K562 (cell line): ENCODE data around the gene SLC28A3. TPM values are rescaled to one million over a fixed set of nuclear protein-coding genes. Genes with fewer than 3 reads are reported as not detected.

ENCODE experiments used
- DEAF1 ChIP-seq: fragments of 450-650 bp; formaldehyde crosslinking; IDR thresholded peaks from 2 replicates; pipeline ENCODE4 v1.4.0; 2020; ENCODE audit warnings: mild to moderate bottlenecking, moderate library complexity
- PHF8 ChIP-seq: fragments of 200-600 bp; sonication (generic); IDR thresholded peaks from 2 replicates; pipeline ENCODE4 v1.6.1; 2012; ENCODE audit warnings: mixed run types, mild to moderate bottlenecking, inconsistent platforms, low read length, moderate library complexity, borderline replicate concordance
- TRIM28 ChIP-seq: fragments of 450-650 bp; IDR thresholded peaks from 2 replicates; pipeline ENCODE4 v1.6.1; 2017
- ZHX1 ChIP-seq: fragments of 150-350 bp; conservative IDR thresholded peaks from 2 replicates; pipeline ENCODE4 v1.6.1; 2014; ENCODE audit warnings: low read length
- ZNF282 ChIP-seq: sonication (generic); formaldehyde crosslinking; IDR thresholded peaks from 2 replicates; pipeline ENCODE4 v1.8.1; 2023; ENCODE audit warnings: missing genetic modification reagents
- ZNF592 ChIP-seq: fragments of 450-650 bp; IDR thresholded peaks from 2 replicates; pipeline ENCODE4 v1.6.1; 2017; ENCODE audit warnings: antibody characterized with exemption, mild to moderate bottlenecking
- polyA plus RNA-seq, 8 experiments: library from polyadenylated mRNA; depleted of rRNA in 4 of 8; stranded (reverse) in 5 of 8; unstranded in 3 of 8; fragments of >200 nt; fragmentation: Nextera tagmentation in 2 of 8; fragmentation: Illumina TruSeq in 1 of 8; extraction: Ambion mirVana in 2 of 8; extraction: Trizol in 1 of 8; gene quantifications; 2 replicates each; pipeline versions ENCODE4 v1.2.1 to v1.2.3, GENCODE V29; 2011 to 2014; ENCODE audit warnings: inconsistent platforms in 1 of 8, missing spikeins in 1 of 8
- total RNA-seq, 7 experiments: library from RNA; depleted of rRNA in 6 of 7; stranded (reverse); fragments of >200 nt in 6 of 7; fragmentation: Illumina TruSeq in 2 of 7; extraction: Trizol in 2 of 7; gene quantifications; 2 replicates each; pipeline versions ENCODE4 v1.2.1 to v1.2.3, GENCODE V29; 2011 to 2021; ENCODE audit warnings: low replicate concordance in 1 of 7

SLC28A3 gene
- total and polyA plus RNA-seq, 9 of the 15 experiments (the other 6 are each of a cell fraction or from before 2014, with no cell fraction given): not detected

- TF ChIP-seq ZNF592: no peak
- no peak for TF ChIP-seq PHF8
- TF ChIP-seq ZHX1: no peak
- no peak for TF ChIP-seq ZNF282 (CRISPR knock-in tag)
- TF ChIP-seq DEAF1 (CRISPR knock-in tag): no peak
- no peak for TF ChIP-seq TRIM28
These were observed 114.4 kb downstream of the SLC28A3 start (continued) for GRCh38 chr9:84226126-84226525.
